GM12873 (cell line): Measurements from ENCODE around the gene ABCC3.

Experiments
- CTCF ChIP-seq: IDR thresholded peaks from 2 replicates; pipeline ENCODE4 v1.5.1; 2012; ENCODE audit warnings: low read depth, mild to moderate bottlenecking, moderate library complexity, low read length, control low read depth; ENCODE audit not compliant: insufficient read depth; ENCODE audit errors: missing control alignments

Gene ABCC3

GRCh38 chr17:50692448-50693035 is 57.9 kb downstream of the ABCC3 start:
- TF ChIP-seq CTCF = no peak

- no peak for TF ChIP-seq CTCF
These were observed 58.5 kb downstream of the ABCC3 start for GRCh38 chr17:50693036-50693682.

- no peak for TF ChIP-seq CTCF
These were observed 61.7 kb downstream of the ABCC3 start for GRCh38 chr17:50696365-50696879.

GRCh38 chr17:50697062-50697461 is 62.4 kb downstream of the ABCC3 start:
- no peak for TF ChIP-seq CTCF

- no peak for TF ChIP-seq CTCF
These were observed 63.1 kb downstream of the ABCC3 start for GRCh38 chr17:50697663-50698272.

- TF ChIP-seq CTCF = no peak
These were observed 64.7 kb downstream of the ABCC3 start for GRCh38 chr17:50699410-50699809.

- no peak for TF ChIP-seq CTCF
These were observed 68.5 kb downstream of the ABCC3 start for GRCh38 chr17:50703162-50703561.
